ENCODE results near the gene GAS6.

The GAS6 gene

DNA sequence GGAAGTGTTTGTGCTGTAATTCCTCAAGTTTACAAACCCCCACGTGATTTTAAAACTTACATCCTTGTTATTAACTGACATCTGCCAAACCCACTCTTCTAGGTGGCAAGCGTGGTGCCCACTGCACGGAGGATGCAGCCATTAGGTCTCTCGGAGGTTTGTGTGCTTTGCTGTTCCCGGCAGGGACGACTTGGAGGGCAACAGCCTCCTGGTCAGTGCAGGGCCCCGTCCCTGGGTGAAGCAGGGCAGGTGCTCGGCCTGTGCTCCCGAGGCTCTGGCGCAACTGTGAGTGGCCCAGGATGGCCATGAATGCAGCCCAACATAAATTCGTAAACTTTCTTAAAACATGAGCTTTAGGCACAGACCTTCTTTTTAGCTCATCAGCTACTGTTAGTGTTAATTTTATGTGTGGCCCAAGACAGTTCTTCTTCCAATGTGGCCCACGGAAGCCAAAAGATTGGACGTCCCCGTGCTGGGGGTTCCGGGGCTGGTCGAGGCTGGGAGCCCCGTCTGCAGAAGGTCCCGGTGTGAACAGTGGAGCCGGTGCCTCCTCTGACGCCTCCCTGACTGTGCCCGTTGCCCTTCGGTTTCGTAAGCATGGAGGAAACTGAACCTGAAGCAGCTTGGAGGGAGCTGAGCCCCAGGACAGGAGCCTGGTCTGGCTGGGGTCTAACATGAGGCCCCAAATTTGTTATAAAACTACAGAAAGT lies 11.9 kb downstream of the GAS6 start:
- Histone ChIP-seq H3K4me2 (ENCODE audit: insufficient read depth, low read length) (no peak overlapping the region), H3K9me3 (ENCODE audit: insufficient read depth, low read length, severe bottlenecking) (no peaks in the 10 kb centered on the region), H3K9ac (ENCODE audit: low read depth, low read length) (no peak overlapping the region), H3K36me3 (ENCODE audit: insufficient read depth, low read length) (no peaks in the 10 kb centered on the region), H3K79me2 (ENCODE audit: insufficient read depth, low read length) (no peaks in the 10 kb centered on the region), H3K4me1 (ENCODE audit: insufficient read depth, low read length) (peaks cover 38% of the 10 kb centered on the region), H3K4me3 (ENCODE audit: low read depth in 1 of 2, low read length in 2 of 2) (no peak overlapping the region), H2AFZ (ENCODE audit: low read depth, low read length) (no peak overlapping the region), H3K27me3 (ENCODE audit: insufficient read depth, low read length, poor library complexity) (no peaks in the 10 kb centered on the region), H3K27ac (ENCODE audit: low read length) (no peak overlapping the region), H4K20me1 (ENCODE audit: insufficient read depth, low read length) (no peaks in the 10 kb centered on the region)
- DNase-seq (no peak), ATAC-seq (ENCODE audit: insufficient read depth, low read depth) (no peak)
- TF ChIP-seq, protein P1, sequence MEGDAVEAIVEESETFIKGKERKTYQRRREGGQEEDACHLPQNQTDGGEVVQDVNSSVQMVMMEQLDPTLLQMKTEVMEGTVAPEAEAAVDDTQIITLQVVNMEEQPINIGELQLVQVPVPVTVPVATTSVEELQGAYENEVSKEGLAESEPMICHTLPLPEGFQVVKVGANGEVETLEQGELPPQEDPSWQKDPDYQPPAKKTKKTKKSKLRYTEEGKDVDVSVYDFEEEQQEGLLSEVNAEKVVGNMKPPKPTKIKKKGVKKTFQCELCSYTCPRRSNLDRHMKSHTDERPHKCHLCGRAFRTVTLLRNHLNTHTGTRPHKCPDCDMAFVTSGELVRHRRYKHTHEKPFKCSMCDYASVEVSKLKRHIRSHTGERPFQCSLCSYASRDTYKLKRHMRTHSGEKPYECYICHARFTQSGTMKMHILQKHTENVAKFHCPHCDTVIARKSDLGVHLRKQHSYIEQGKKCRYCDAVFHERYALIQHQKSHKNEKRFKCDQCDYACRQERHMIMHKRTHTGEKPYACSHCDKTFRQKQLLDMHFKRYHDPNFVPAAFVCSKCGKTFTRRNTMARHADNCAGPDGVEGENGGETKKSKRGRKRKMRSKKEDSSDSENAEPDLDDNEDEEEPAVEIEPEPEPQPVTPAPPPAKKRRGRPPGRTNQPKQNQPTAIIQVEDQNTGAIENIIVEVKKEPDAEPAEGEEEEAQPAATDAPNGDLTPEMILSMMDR (IDR thresholded peaks at IDR 0.05; ENCODE audit: borderline replicate concordance, extremely low read depth, low read length, poor library complexity, severe bottlenecking) = no peak
- no peak for TF ChIP-seq EZH2 (IDR thresholded peaks at IDR 0.05; ENCODE audit: borderline replicate concordance, low read depth, low read length, severe bottlenecking)

DNA sequence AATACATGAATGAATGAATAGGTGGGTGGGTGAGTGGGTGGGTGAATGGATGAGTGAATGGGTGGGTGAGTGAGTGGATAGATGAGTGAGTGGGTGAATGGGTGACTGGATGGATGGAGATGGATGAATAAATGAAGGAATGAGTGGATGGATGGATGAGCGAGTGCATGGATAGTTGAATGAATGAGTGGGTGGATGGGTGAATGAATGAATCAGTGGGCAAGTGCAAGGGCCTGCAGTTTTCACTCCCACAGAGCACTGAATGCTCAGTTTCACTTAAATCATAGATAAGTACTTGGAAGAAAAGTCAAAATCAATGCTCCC lies 12.4 kb downstream of the GAS6 start:
- H3K36me3 ChIP-seq (ENCODE audit: insufficient read depth, low read length) = no peaks in the 10 kb centered on the region
- no peaks in the 10 kb centered on the region for H3K9me3 ChIP-seq (ENCODE audit: insufficient read depth, low read length, severe bottlenecking)
- ATAC-seq (ENCODE audit: insufficient read depth, low read depth) = no peak
- H3K27ac ChIP-seq (ENCODE audit: low read length) = no peak overlapping the region
- H3K4me1 ChIP-seq (ENCODE audit: insufficient read depth, low read length) = peaks cover 44% of the 10 kb centered on the region
- H3K27me3 ChIP-seq (ENCODE audit: insufficient read depth, low read length, poor library complexity) = no peaks in the 10 kb centered on the region
- no peak overlapping the region for H3K4me3 ChIP-seq (ENCODE audit: low read depth in 1 of 2, low read length in 2 of 2)
- H3K9ac ChIP-seq (ENCODE audit: low read depth, low read length) = no peak overlapping the region
- DNase-seq = no peak
- TF ChIP-seq EZH2 (IDR thresholded peaks at IDR 0.05; ENCODE audit: borderline replicate concordance, low read depth, low read length, severe bottlenecking) = no peak
- TF ChIP-seq, protein P1 (IDR thresholded peaks at IDR 0.05; ENCODE audit: borderline replicate concordance, extremely low read depth, low read length, poor library complexity, severe bottlenecking) = no peak
- H3K79me2 ChIP-seq (ENCODE audit: insufficient read depth, low read length) = no peaks in the 10 kb centered on the region
- H4K20me1 ChIP-seq (ENCODE audit: insufficient read depth, low read length) = no peaks in the 10 kb centered on the region
- H3K4me2 ChIP-seq (ENCODE audit: insufficient read depth, low read length) = no peak overlapping the region
- H2AFZ ChIP-seq (ENCODE audit: low read depth, low read length) = no peak overlapping the region

DNA sequence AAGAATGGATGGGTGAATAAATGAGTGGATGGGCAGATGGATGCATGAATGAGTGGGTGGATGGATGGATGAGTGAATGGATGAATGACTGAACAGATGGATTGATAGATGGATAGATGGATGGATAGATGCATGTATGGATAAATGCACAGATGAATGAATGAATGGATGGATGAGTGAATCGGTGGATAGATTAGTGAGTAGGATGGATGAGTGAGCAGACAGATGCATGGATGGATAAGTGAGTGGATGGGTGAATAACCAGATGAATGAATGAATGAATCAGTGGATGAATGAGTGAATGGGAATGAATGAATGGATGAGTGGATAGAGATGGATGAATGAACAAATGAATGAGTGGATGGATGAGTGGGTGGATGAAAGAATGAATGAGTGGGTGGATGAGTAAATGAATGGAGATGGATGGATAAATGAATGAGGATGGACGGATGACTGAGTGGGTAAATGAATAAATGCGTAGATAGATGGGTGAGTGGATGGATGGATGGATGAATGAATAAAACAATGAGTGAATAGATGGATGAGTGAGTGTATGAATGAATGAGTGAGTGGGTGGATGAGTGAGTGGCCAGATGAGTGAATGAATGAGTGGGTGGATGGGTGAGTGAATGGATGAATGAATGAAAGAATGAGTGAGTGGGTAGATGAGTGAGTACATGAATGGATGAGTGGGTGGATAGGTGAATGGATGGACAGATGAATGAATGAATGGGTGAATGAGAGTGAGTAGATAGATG lies 13.0 kb downstream of the GAS6 start:
- H3K9ac ChIP-seq (ENCODE audit: low read depth, low read length) = no peak overlapping the region

More for the DNA sequence above, 13.0 kb downstream of the GAS6 start:
- no peaks in the 10 kb centered on the region for H3K36me3 ChIP-seq (ENCODE audit: insufficient read depth, low read length)
- no peaks in the 10 kb centered on the region for H3K79me2 ChIP-seq (ENCODE audit: insufficient read depth, low read length)
- no peak overlapping the region for H3K4me3 ChIP-seq (ENCODE audit: low read depth in 1 of 2, low read length in 2 of 2)
- no peak for TF ChIP-seq EZH2 (IDR thresholded peaks at IDR 0.05; ENCODE audit: borderline replicate concordance, low read depth, low read length, severe bottlenecking)
- TF ChIP-seq, protein P1 (IDR thresholded peaks at IDR 0.05; ENCODE audit: borderline replicate concordance, extremely low read depth, low read length, poor library complexity, severe bottlenecking) = no peak
- H2AFZ ChIP-seq (ENCODE audit: low read depth, low read length) = no peak overlapping the region
- no peaks in the 10 kb centered on the region for H3K27me3 ChIP-seq (ENCODE audit: insufficient read depth, low read length, poor library complexity)
- H3K27ac ChIP-seq (ENCODE audit: low read length) = no peak overlapping the region
- H4K20me1 ChIP-seq (ENCODE audit: insufficient read depth, low read length) = no peaks in the 10 kb centered on the region
- DNase-seq = no peak
- H3K4me1 ChIP-seq (ENCODE audit: insufficient read depth, low read length) = peaks cover 47% of the 10 kb centered on the region
- no peak overlapping the region for H3K4me2 ChIP-seq (ENCODE audit: insufficient read depth, low read length)
- no peaks in the 10 kb centered on the region for H3K9me3 ChIP-seq (ENCODE audit: insufficient read depth, low read length, severe bottlenecking)
- ATAC-seq (ENCODE audit: insufficient read depth, low read depth) = no peak

Data from DND-41 (cell line).